ENCODE results near the gene MLLT10.
A peak's percentile ranks its signal among the peaks of the same experiment; 100 is the strongest.
"Not testable (repeated sequence)": the region's sequence is repeated elsewhere in the genome, so short reads cannot be mapped to it uniquely, and the experiment has no call there.

Gene MLLT10

DNA sequence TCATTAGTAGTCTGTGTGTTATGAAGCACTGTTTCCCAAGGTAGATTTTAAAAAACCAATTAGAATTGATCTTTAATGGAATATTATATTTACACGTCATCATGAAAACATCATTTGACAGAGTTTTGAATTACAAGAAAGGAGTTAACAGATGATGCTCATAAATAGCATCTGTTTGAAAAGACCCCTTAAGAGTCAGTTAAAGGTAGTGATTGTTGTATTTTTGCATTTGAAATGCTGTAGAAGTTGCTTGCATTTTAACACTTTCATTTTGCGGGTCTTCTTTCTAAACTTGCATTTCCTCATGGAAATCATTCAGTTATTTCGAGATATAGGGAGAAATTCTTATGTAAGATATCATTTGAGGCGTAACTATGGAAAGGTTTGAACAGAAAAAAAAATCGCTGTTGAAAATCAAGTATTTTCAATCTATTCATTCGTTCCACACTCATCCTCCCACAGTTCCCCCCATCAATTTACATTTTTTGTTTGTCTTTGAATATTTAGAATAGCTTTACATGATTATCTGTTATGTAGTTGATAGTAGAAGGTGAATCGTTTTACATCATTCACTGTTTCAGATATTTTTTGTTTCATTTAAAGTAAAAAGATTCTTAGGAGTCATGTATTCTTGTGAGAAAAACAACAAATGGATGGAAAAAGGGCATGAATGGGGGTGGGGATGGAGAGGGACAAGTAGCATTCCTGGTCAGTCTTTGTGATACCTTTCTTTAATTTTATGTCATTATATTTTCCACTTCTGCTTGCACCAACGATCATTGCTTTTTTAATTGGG, 5.6 kb upstream of the MLLT10 start:
- no peak for DNase-seq

DNA sequence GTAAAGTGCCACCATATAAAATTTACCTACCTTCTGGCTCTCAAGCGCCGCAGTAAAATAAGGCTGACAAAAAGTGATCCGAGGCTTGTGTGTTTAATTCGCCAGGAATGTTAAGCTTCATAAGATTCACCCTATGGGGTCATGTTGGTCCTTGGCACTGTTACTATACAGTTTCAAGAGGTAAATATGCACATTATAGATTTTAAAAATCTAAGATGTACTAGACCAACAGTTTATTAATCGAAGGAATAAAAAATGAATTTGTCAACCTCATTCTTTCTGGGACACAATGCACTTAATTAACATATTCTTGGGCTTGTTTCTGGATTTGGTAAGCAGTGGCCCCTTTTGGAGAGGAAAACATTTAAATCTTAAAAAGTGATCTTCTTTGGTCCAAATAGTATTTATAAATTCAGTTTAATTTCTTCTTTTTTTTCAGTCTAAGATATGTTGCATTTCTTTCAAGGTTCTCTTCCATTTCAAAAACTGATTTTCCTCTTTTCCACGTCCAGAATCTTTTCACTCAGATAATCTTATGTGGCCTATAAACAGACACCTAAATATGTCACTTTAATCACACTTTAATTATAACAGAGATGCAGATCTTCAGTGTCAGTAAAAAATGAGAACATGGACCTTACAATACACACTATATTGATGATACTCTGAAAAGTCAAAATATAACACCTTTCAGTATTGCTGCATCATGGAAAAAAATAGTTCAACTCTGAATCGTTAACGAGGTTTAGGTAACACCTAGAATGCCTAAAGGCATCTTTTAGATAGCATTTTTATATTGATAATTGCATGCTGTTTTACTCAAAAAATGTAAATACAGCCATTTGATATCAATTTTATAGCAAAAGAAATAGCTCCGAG, 4.8 kb upstream of the MLLT10 start:
- DNase-seq: no peak

DNA sequence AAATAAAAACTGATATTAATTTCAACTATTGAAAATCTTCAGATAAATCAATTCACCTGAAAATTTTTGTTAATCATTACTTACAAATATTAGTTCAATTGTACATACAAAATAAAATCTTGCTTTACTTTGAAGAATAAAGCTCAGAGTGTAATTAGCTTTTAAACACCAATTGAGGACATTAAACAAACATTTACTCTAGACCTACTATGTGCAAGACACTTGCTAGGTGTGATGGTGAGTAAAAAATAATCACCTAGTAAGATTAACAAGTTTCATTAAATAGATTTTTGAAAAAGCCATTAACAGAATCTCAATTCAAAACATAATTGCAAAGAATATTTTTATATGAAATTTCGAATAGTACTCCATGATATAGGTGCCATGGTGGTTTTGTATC, 3.9 kb upstream of the MLLT10 start:
- no peak for DNase-seq

DNA sequence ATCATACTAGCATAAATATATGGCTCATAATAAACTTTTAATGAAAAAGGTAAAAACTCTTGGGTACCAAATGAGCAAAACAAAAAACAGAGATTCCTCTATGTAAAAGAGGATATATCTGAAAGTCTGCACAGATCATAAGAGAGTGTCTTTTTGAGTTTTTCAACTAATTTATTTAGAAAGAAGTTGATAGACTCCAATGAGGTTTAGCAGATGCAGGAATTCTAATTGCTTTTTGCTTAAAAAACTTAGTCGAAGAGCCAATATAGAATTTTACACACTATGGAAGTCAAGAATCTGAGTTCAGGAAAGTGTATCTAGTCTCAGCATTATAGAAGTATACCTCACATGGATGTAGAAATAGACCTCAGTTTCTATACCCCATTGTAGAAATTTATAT, 3.4 kb upstream of the MLLT10 start:
- DNase-seq: no peak

DNA sequence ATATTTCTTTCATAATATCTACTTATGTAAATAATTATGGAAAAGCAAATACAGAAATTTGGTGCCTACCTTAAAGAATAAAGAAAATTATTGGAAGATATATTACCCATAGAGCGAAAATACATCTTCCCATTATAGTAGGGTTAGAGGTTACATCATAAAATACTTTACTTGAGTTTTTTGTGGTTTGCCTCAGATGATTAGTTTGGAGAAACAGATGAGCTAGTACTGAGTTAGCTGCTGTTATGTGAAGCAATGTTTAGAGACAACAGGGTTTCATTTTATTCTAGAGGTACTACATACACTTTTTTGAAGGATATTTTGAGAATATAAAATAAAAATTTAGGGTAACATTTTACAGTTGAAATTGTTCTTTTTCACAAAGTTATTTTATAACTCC, 2.9 kb upstream of the MLLT10 start:
- DNase-seq: no peak

DNA sequence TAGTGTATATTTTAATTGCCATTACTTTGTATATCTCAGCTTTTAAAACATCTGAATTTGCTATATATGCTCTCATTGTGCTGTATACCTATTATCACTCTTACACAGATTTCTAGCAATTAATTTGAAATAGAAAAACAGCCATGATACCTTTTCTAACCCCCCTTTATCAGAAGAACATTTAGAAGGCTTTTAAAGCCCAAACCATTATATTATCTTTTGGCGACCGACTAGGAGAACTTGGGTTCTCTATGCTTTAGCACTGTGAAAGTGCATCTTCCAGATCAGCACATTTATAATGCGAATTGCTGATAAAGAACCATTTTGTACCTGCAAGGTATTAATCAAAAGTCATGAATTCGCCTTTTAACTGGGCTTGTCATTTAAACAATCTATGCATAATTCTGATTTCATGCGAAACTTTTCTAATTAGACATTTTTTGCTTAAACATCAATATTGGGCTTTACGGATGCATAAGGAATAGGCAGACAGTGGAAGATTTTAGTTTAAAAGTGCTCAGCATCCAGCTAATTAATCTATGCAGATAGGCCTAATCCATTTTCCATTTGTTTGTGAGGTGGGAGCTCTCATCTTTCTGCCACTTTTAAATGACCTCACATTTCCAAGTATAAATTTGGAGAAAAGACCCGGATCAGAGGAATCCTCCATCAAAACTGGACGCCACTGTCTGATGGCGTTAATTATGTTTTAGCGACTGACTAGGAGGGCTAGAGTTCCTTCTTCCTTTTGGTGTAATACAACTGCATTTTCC, 1.2 kb upstream of the MLLT10 start:
- no peak for DNase-seq

DNA sequence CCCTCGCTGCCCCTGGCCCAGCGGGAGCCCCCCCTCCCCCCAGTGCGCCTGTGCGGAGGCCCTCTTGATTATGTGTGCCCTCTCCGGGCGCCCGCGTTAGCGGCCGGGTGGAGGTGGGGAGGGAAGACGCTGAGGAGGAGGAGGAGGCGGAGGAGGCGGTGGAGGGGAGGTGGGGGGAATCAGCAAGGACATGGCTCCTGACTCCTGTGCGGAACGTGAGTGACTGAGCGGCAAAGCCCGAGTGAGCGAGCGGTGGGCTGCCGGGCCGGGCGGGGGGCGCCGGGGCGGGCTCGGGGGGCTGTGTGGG, 201 bp downstream of the MLLT10 start:
- no peak for DNase-seq

DNA sequence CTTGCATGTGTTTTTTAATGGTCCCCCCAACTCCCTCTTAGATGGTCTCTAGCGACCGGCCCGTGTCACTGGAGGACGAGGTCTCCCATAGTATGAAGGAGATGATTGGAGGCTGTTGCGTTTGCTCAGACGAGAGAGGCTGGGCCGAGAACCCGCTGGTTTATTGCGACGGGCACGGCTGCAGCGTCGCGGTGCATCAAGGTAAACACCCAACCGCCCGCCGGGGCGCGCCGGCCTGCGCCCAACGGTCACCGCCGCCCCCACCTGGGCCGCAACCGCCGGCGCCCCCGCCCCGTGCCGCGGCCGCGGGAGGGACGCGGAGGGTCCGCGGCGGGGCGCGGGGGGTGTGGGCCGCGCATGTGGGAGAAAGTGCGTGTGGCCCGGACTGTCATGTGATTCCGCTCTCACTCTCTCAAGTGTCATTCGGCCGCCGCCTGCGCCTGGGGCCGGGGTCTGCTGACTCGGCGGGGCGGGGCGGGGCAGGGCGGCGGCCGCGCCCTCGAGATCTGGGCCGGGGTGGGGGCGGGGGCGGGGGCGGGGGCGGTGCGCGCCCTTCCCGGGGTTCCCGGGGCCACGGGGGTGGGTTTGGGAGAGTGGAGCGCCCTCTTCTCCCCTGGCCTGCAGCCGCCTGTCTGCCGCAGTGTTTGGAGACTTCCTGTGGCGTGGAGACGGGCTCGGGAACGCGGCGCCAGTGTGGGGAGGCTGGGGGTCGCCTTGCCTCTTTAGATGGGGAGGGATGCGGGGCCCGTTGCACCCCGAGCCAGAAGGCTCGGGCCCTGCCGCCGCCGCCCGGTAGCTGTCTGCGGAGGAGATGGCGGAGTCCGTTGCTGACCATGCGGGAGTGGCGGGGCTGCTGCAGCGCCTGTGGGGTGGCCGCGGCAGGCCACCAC, 817 bp downstream of the MLLT10 start:
- peak; percentile 20 to 72 (median 38) for DNase-seq

DNA sequence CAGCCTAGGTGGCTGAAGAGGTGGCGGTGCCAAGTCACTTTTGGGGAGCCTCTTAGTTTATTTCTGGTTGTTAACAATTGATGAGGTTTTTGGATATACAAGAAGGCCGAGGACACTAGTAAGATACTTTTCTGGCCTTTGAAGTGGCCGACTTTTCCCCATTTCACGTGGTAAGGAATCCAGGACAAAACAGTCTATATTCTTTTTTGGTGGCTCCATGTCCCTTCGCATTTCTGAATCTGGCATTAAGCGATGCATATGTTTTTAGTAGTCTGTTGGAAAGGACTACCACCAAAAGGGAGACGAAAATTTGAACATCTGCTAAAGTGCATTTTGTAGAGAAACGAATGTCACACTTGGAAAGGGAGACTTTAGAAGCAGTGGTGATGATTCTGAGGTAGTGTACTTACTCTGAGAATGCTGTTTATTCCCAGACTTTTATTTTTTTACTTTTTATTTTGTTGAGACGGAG, 1.5 kb downstream of the MLLT10 start:
- no peak for DNase-seq

DNA sequence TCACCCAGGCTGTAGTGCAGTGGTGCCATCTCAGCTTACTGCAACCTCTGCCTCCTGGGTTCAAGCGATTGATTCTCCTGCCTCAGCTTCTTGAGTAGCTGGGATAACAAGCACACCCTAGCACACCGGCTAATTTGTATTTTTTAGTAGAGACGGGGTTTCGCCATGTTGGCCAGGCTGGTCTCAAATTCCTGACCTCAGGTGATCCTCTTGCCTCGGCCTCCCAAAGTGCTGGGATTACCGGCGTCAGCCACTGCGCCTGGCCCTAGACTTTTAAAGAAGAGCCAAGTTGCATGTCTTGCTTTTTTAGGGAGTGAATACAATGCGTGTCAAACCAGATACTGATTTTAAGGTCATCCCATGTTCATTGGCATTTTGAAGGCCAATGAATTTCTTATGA, 1.9 kb downstream of the MLLT10 start:
- DNase-seq: not testable (repeated sequence)

DNA sequence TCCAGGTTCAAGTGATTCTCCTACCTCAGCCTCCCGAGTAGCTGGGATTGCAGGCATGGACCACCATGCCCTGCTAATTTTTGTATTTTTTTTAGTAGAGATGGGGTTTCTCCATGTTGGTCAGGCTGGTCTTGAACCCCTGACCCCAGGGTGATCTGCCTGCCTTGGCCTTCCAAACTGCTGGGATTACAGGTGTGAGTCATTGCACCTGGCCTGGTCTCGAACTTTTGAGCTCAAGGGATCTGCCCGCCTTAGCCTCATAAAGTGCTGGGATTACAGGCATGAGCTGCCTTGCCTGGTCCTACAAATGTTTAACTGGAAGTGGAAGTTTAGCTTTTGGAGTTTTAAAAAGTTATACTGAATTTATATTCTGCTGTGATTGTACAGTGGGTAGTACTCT, 2.8 kb downstream of the MLLT10 start:
- no peak for DNase-seq

DNA sequence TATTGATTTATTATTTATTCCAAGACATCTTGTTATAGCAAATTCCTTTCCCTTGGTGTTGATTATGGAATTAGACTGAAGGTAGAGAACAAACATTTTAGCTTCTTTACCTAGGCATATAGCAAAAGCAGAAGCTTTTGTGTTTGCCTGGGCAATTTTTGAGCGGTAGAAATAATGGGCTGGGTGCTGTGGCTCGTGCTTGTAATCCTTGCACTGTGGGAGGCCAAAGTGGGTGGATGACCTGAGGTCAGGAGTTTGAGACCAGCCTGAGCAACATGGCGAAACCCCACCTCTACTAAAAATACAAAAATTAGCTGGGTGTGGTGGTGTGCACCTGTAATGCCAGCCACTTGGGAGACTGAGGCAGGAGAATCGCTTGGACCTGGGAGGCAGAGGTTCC, 6.7 kb downstream of the MLLT10 start:
- not testable (repeated sequence) for DNase-seq

DNA sequence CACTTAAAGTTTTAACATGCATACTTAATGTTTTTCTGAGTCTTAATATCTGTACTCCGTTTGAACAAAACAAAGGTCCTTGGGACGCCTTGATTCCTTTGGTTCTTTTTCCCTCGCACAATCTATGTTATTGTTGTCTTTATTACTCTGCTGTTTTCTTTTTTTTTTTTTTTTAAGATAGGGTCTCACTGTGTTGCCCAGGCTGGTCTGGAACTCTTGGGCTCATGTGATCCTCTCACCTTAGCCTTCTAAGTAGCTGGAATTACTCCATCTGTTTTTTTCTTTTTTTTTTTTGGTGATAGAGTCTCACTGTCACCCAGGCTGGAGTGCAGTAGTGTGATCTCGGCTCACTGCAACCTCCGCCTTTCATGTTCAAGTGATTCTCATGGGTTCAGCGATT, 13.2 kb downstream of the MLLT10 start:
- no peak for DNase-seq

DNA sequence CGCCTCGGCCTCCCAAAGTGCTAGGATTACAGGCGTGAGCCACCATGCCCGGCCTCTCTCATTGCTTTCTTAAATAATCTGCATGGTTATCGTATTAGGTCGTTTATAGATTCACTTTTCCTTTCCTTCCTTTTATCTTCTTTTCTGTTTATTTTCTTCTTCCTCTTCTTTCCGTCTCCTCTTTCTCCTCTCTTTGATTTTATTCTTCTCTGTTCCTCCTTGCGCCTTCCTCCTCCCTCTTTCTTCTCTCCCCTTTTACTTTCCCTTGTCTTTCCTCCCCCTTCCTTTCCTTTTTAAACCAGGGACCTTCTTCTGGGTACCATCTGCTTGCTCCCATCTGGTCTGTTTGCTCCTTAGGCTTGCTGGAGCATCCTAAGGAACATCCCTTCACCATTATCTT, 18.6 kb downstream of the MLLT10 start:
- no peak for DNase-seq

DNA sequence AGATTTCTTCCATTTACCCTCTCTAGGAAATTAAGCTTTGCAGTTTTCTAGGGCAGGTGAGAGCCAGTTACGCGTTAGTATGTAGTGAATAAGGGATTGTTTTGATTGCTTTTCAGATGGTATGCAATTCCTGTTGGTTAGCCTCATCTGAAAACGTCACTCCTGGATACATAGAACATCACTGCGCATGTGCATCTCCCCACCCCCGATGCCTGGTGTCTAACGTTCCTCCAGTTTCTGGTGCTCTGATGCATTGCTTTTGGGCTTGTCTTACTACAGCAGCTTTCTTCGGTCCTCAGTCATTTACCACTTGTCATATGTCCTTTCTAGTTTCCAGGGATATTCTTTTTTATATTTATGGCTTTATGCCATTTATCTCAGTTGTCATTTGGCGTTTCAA, 22.5 kb downstream of the MLLT10 start:
- no peak for DNase-seq

DNA sequence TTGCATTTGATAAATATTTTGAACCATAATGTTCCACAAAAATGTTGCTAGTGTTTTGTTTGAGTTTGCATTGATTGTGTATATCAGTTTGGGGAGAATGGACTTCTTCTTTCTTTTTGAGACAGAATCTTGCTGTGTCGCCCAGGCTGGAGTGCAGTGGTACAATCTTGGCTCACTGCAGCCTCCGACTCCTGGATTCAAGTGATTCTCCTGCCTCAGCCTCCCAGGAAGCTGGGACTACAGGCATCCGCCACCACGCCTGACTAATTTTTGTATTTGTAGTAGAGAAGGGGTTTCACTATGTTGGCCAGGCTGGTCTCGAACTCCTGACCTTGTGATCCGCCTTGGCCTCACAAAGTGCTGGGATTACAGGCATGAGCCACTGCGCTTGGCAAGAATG, 25.0 kb downstream of the MLLT10 start:
- not testable (repeated sequence) for DNase-seq

DNA sequence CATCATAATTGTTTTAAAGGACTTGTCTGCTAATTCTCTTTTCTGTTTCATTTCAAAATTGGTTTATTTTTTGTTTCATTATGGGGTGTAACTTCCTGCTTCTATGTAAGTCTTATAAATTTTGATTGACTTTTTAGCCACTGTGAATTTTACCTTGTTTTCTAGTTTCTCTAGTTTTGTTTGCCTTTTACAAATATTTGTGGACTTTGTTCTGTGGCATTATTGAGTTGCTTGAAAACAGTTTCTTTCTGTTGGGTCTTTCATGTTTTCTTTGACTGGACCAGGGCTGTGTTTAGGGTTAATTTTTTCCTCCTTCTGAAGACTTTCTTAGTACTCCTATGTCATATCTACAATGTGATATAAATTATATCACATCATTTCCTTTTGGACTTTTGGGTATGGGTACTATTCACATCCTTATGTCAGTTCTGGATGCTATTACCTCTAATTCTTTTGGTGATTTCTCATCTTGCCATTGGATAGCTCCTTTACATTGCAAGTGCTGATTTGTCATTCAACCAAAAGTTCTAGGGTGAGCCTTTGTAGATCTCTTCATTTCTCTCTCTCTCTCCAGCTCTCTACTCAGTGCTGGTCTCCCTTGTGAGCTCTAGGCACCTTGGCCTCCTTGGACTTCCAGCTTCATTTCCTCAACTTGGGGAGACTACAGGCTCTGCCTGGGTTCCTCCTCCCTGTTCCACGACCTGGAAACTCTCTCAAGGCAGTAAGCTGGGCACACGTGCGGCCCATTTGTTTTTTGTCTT, 36.9 kb downstream of the MLLT10 start:
- no peak for DNase-seq

DNA sequence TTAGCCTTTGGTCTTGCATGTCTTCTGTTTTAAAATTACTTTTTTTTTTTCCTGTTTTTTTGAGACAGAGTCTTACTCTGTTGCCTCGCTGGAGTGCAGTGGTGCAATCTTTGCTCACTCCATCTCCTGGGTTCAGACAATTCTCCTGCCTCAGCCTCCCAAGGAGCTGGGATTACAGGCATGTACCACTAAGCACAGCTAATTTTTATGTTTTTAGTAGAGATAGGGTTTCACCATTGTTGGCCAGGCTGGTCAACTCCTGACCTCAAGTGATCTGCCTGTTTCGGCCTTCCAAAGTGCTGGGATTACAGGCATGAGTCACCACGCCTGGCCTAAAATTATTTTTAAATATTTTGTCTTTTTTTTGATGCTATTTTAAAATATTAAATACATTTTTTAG, 38.5 kb downstream of the MLLT10 start:
- DNase-seq: no peak

DNA sequence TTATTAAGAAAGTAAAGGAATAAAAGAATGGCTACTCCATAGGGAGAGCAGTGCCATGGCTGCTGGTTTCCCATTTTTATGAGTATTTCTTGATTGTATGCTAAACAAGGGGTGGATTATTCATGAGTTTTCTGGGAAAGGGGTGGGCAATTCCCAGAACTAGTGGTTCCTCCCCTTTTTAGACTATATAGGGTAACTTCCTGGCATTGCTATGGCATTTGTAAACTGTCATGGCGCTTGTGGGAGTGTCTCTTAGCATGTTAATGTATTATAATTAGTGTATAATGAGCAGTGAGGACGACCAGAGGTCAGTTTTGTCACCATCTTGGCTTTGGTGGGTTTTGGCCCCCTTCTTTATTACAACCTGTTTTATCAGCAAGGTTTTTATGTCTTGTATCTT, 40.5 kb downstream of the MLLT10 start:
- DNase-seq: not testable (repeated sequence)

DNA sequence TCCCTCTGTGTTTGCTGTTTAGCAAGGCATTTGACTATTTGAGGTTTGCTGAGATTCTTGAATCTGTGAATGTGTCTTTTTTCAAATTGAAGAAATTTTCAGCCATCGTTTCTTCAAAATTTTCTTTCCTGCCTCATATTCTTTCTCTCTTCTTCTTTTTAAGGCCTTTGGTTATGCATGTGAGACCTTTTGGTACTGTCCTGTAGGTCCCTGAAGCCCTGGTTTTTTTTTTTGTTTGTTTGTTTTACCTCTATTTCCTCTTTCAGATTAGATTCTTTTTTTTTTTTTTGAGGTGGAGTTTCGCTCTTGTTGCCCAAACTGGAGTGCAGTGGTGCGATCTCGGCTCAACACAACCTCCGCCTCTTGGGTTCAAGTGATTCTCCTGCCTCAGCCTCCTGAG, 45.3 kb downstream of the MLLT10 start:
- DNase-seq: no peak

DNA sequence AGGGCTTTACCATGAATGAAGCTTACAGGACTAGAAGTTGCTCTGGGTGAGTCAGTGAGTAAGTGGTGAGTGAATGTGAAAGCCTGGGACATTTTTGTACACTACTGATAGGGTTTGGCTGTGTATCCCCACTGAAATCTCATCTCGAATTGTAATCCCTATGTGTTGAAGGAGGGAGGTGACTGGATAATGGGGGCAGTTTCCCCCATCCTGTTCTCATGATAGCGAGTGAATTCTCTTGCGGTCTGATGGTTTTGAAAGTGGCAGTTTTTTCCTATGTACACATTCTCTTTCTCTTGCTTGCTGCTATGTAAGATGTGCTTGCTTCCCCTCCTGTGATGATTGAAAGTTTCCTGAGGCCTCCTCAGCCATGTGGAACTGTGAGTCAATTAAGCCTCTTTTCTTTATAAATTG, 47.4 kb downstream of the MLLT10 start:
- DNase-seq: peak in 1 of 5 experiments; percentile 47

All from T-helper 2 cell (primary cell).